Limb (tissue), 2 donors: ENCODE results near the gene HMGCLL1.

Source experiments
- DNase-seq, 2 donors: peaks; one replicate each; pipeline ENCODE4 v3.0.0-alpha.2; 2016; ENCODE audit errors: extremely low spot score in 2 of 2

The HMGCLL1 gene

DNA sequence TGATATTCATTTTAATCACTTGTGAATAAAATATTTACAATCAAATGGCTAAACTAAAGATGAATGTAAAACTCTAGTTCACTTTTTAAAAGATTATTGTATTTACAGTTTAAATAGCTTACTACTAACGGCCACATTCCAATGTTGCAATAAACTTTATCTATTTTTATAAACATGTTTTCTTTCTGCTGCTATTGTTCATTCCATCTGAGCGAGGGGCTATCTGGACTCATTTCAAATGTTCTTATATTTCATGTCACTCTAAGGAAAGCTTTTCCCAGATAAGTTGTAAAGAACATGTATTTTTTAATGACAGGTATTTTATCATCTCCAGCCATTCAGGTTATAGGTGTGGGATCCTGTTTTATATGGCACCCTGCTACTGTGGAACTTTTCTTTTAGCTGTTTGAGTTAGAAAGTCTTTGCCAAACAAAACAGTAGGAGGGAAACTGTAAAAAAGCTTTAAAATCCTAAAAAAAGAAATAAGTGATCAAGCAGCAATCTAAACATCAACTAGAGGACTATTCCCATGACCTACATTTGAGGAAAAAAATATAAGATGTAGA, 42.5 kb downstream of the HMGCLL1 start:
- no peak for DNase-seq

- no peak for DNase-seq
Observed at GRCh38 chr6:55531496-55531895, 47.5 kb downstream of the HMGCLL1 start.

DNA sequence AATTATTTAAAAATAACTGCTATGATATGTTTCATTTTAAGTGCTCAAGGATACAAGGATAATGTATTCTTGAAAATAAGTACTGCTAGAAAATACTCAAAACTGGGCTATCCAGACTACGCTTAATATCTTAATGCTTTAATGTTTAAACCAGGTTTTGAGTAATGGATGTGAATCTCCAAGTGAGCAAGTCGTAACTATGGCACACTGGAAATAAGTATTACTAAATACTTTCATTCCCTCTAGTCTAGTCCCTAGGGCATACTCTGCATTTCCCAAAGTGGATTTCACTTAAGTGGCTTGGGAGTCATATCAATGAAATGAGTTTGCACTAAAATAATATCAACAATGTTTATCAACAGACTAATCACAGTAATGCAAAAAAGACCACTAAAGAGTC, 48.1 kb downstream of the HMGCLL1 start:
- no peak for DNase-seq

DNA sequence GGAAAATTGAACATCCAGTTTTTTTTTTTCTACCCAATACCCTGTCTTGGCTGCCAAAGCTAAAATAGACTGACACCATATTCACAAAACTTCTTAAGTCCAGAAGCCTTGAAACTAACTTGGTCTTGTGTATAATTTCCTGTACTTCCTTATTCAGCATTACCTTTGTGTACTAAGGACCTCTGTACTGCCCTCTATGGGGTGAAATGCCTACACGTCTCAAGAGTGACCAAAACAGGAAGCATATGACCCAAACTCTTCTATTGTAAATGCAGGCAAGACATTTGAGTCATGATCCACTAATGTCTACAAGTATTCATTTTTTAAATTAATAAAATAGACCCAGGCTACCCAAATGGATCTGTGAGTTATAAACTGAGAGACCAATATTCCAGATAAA, 50.4 kb downstream of the HMGCLL1 start:
- no peak for DNase-seq

GRCh38 chr6:55524441-55524840, 54.6 kb downstream of the HMGCLL1 start:
- DNase-seq: no peak

DNA sequence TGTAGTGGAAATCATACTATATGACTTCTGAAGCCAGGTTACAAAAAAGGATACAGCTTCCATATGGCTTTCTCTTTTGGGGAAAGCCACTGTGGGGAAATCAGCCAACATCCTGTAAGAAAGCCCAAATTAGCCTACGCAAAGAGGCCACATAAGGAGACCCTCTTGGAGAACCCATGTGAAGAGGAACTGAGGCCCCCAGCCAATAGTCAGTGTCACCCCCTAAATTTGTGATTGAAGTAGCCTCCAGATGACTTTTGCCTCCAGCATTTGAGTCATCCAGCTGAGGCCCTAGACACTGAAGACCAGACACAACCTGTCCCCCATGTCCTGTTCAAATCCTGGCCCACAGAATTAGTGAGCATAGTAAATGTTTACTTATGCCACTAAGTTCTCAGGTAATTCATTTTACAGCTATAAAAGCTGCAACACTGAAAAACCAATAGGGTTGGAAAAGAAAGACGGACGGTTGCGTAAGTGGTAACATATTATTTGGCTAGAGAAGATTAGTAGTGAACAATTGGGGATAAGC, 60.4 kb downstream of the HMGCLL1 start:
- peak in 1 of 2 donors; percentile 24 for DNase-seq

GRCh38 chr6:55516736-55517135, 62.3 kb downstream of the HMGCLL1 start:
- no peak for DNase-seq

GRCh38 chr6:55512904-55513303, 66.1 kb downstream of the HMGCLL1 start:
- no peak for DNase-seq

- peak in 1 of 2 donors; percentile 27 for DNase-seq
Observed at GRCh38 chr6:55511122-55511800, 67.7 kb downstream of the HMGCLL1 start.

GRCh38 chr6:55499591-55499990, 79.4 kb downstream of the HMGCLL1 start:
- no peak for DNase-seq

DNA sequence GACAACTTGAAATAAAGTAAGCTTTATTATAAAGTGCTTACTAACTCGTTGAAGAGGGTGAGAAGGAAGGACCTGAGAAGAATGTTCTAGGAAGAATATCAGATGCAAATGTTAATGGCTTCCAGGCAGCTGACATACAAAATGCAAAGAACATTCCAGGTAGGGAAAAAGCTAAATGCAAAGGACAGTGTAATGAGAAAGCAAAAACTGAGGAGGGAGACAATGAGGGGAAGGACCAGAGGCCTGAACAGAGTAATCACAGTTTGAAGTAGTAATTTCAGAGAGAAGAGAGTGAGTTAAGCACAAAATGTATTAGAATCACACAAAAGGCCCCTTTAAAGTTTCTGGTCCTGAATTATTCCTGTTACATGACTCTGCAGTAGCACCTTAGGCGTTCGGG, 81.3 kb downstream of the HMGCLL1 start:
- DNase-seq: no peak

DNA sequence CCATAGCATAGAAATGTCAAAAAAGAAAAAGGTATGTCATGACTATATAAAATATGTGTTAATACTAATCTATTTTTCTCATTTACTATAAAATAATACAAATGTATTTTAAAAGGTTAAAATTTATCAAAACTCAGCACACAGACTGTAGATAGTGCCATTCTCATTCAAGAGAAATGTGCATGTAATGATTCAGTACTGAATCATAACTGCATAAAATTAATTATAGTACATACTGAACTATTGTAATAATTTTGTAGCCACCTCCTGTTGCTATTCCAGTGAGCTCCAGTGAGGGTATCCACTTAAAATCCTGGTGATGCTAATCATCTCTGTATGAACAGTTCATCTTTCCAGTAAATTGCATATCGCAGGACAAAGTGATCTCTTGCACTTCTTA, 82.8 kb downstream of the HMGCLL1 start:
- no peak for DNase-seq

GRCh38 chr6:55495277-55495676, 83.7 kb downstream of the HMGCLL1 start:
- DNase-seq: no peak

GRCh38 chr6:55494411-55494810, 84.6 kb downstream of the HMGCLL1 start:
- DNase-seq: no peak

DNA sequence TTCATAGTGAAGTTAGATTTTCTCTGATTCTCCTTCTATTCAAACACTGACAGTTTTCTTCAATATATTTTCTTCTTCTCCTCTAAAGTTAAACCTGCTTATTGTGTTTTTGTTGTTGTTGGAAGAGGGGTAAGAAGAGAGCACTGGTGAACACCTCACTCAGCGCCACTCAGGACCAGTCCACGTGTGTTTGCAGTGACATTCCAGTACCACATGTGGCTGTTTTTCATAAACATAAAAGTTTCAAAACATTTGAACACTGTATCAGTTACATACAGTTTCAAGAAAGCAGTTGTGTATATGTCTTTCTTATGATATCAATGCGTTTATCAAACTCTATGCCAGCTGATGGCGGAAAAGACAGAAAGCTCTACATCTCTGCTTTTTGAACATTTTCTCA, 86.7 kb downstream of the HMGCLL1 start:
- no peak for DNase-seq

DNA sequence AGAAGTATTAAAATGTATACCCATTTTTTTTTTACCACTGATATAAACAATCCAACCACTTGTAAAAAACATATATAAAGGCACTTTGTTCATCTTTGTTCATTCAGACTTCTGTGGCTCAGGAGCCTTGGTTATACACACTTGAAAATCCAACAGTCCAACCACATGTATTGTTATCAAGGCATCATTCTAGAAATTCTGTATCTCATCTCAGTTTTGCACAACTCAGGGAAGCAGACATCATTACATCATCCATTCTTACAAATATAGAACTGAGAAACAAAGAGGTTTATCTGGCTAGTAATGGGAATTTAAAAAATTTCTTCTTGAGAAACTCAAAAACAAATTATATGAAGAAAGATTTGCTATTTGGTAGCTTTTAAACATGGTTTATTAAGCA, 88.1 kb downstream of the HMGCLL1 start:
- DNase-seq: no peak

GRCh38 chr6:55474382-55474781, 104.6 kb downstream of the HMGCLL1 start:
- no peak for DNase-seq

- no peak for DNase-seq
Observed at GRCh38 chr6:55473722-55474121, 105.3 kb downstream of the HMGCLL1 start.

DNA sequence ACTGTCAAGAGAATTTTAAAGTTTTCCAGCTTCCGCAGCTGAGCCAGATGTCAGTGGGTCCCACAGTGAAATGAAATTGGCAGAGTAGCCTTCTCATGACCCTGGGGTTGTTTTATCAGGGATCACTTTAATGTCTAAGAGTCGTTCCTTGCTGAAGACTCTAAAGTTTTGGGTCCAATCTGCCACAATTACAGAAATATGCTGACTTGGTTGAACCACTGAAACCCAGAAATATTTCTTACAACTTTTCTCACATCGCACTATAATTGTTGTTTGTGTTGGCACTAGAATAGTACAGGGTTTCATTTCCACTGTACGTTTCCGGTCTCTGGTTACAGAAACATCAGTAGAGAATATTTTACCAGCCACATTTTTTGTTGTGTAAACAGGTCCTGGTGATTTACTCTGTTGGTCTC, 109.0 kb downstream of the HMGCLL1 start:
- DNase-seq: no peak

DNA sequence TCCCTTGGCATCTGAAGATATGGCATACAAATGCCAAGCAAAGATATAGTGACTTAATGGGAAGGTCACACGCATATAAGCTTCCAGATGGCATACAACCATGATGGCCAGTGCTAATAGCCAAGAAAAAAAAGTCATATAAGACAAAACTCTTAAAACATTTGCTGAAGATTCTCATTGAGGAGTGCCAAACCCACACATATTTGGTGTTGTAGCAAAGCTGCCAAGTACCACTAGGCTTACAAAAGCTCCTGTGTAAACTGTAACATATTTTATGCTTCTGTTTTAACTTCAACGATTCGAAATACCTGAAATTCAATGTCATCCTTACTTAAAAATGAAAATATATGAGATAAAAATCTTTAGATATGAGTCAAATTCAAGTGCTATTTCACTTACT, 123.0 kb downstream of the HMGCLL1 start:
- no peak for DNase-seq

- DNase-seq: no peak
Observed at GRCh38 chr6:55450005-55450404, 129.0 kb downstream of the HMGCLL1 start.

- DNase-seq: no peak
Observed at GRCh38 chr6:55449225-55449624, 129.8 kb downstream of the HMGCLL1 start.

DNA sequence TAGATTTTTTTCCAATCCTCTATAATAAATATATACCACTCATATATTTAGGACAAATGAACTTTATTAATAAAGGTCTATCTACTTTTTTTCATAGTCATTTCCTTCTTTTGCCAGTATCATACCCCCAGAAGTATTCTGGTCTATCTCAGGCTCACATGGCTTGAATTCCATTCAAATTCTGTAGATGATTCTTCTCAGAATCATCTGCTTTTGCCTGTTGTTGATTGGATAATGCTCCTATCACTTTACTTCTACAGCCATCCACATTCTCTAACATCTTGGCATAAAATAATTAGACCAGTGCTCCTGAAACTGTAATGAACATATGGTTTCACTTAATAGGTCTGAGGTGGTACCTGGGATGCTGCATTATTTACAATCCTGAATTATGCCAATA, 130.5 kb downstream of the HMGCLL1 start:
- DNase-seq: no peak
